H54 (cell line): ENCODE data around the gene ERN1.
"Not testable (repeated sequence)": the region's sequence is repeated elsewhere in the genome, so short reads cannot be mapped to it uniquely, and the experiment has no call there.

Experiments
- DNase-seq: peaks from one replicate; pipeline ENCODE4 v3.0.0; 2011; ENCODE audit warnings: low spot score, mixed read lengths; ENCODE audit not compliant: insufficient read length
- FAIRE-seq: peaks from 3 replicates; lab custom pipeline; 2011; peaks lifted over from hg19 to GRCh38; lab: Jason Lieb, UNC
- POLR2A ChIP-seq: IDR thresholded peaks from 2 replicates; pipeline ENCODE4 v1.6.1; 2011; ENCODE audit warnings: low read depth, mild to moderate bottlenecking, low read length

Gene ERN1

DNA sequence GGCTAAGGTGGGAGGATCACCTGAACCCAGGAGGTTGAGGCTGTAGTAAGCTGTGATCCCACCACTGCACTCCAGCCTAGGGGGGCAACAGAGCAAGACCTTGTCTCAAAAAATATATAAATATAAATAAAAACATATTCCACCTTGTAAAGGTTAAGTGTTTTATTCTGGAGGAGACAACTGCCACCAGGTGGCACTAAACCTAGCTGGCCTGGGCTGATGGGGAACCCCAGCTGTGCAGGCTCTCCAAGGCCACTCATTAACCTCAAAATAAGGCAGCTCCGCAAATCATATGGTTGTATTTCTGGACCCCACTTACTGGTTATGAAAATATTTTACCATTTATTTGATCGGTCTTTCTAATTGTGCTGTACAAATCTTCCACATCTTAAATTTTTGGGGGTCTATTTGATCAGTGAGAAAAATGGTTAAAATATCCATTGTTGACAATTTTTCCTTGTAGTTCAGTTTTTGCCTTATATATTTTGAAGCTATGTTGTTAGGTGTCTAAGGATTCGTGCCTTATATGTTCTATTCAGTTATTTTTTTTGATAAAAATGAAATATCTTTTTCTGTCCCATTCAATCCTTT is 101.0 kb downstream of the ERN1 start:
- FAIRE-seq (no peak), DNase-seq (peak; percentile 73)
- no peak for TF ChIP-seq POLR2A

DNA sequence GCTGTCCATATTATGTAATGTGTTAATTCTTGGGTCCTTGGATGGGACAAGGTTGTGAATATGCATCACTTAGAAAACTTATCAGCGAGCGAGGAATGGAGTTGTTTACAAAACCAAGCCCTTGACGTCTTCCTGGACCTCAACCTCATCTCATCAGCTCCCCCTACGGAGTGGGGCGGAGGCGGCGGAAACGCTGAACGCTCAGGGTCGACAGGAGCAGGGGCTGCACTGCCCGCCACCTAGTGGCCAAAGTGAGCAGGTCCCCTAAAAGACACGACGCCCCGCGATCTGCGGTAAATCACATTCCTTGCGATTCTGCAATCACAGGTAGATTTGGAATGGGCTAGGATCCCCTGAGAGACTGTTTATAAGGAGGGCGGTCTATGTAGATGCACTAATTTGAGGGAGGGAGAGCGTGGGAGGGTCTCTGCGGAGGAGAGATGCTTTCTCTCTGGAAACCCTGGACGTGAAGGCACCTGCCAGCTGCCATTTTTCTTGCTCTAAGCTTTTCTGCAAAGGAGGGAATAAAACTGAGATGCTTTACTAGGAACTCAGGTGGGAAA is 104.1 kb downstream of the ERN1 start:
- TF ChIP-seq POLR2A, result no peak
- DNase-seq (peak; percentile 79), FAIRE-seq (no peak)

DNA sequence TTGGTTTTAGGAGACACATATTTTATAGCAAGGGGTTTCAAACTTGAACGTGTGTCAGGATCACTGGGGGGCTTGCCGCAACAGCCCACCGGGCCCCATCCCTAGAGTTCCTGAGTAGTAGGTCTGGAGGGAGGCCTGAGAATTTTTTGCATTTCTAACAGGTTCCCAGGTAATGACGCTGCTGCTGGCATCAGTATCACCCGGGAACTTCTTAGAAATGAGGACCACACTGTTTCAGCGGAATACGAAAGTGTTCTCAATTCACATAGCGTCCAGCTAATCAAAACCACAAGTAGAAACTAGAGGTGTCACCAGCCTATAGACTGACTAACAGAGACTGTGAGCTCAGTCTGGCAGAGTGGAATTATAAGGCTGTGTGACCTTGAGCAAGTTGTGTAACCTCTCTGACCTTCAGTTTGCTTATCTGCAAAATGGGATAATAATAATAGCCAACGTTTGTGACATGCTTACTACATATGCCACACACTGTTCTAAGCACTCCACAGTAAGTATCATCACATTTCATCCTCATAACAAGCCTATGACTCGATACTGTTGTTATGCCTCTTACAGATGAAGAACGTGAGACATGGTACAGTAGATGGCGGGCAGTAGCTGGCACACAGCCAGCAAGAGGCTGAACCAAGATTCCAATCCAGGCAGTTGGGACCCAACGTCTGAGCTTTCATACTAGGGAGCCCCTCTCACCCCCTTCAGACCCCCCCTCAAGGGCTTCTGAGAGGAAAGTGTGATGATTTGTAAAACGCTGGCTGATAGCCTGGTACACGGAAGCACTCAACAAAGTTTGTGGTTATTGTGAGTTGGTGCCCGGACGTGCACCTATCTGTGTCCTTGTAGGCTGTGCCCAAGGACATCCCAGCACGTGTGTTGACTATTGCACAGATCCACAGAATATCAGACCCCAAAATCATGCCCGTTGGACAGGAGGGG is 104.9 kb downstream of the ERN1 start:
- no peak for FAIRE-seq
- TF ChIP-seq POLR2A, result no peak
- DNase-seq, result no peak

DNA sequence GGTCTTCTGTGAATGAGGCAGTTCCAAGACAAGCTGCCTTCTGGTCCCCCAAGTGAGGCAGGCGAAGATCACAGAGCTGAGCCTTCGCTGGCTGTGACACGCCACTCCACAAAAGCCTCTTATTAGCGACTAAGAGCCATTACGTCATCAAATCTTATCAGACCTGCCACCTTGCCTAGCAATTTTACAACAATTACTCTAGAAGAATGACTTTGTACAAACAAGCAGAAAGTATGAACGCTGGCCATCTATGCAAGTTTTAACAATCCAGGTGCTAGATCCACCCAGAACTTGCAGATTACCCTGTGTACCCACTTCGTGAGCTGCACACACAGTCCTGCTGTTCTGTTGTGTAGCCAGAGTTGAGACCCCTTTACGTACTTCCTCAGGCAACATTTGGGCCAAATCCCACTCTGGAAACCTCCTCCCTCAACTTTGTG is 105.7 kb downstream of the ERN1 start:
- no peak for DNase-seq
- TF ChIP-seq POLR2A, result no peak
- FAIRE-seq, result no peak

DNA sequence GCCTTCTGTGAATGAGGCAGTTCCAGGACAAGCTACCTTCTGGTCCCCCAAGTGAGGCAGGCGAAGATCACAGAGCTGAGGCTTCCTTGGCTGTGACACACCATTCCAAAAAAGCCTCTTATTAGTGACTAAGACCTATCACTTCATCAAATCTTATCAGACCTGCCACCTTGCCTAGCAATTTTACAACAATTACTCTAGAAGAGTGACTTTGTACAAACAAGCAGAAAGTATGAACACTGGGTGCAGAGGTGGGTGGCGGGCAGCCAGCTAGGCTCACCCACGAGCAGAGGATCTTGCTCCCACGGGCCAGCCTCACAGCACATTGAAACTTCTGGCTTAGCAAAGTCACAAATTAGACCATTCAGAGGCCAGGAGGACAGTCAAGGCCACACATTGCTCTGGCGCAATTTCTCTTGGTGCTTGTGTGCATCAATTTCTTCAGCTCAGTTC is 107.3 kb downstream of the ERN1 start:
- FAIRE-seq (no peak), DNase-seq (no peak)
- TF ChIP-seq POLR2A, result no peak

DNA sequence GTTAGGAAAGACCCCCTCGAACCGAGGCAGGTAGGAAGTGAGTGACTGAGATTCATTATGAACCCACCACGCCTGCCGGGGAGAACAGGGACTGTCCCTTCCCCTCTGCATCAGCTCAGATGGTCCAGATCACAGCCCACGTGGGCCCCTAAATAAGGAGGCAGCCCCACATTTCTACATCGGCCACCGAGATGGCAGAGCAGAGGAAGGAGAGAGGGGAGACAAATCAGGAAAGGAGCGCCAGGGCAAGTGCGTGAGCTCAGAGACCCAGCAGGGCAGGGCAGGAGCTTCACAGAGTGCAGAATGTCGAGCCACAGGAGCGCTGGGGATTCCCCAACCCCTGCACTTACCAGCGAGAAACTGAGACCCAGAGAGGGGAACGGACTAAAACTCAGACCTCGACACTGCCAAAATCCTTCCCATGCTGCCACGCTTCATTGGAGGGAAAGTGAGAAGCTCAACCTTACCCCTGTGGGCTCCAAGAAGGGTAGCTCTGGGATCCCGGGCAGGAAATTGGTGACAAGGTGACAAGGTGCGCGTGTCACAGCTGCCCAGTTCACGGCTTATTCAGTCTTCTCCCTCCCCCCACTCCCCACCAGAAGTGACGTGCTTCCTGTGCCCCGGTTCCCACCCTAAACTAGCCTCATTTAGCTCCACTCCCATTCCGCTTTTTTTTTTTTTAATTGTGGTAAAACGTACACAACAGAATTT is 109.7 kb downstream of the ERN1 start, which contains the start of gene ICAM2:
ICAM2 (minus strand) TSS at position 578 of the 711 bp plus-strand sequence. CDS start 13,942 bp downstream, outside the sequence.
- FAIRE-seq (no peak), DNase-seq (no peak)
- no peak for TF ChIP-seq POLR2A

DNA sequence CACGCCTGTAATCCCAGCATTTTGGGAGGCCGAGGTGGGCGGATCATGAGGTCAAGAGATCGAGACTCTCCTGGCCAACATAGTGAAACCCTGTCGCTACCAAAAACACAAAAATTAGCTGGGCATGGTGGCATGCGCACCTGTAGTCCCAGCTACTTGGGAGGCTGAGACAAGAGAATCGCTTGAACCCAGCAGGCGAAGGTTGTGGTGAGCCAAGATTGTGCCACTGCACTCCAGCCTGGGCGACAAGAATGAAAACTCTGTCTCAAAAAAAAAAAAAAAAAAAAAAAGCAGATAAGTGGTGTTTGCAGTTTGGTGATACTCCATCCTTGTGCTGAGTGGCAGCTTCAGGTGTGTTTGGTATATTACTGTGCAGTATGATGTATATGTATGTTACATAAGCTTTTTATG is 110.4 kb downstream of the ERN1 start:
- FAIRE-seq, DNase-seq: not testable (repeated sequence)

DNA sequence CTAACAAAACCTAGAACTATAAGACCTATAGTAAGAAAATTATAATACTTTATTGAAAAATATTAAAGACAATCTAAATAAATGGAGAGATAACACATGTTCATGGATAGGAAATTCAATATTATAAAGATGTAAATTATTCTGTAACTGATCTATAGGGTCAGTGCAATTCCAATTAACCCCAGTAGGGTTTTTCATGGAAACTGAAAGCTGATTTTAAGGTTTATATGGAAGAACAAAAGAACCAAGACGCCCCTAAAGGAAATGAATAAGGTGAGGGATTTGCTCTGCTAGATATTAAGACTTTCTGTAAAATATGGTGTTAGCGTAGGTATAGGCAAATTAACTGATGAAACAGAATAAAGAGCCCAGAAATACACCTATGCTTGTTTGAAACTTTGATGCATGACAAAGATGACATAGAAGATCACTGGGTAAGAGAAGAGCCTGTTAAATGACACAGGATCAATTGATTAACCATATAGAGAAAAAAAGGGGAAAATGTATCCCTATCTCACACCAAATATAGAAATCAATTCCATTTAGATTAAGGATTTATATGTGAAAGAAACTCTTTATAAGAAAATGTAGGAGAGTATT is 112.5 kb downstream of the ERN1 start:
- no peak for FAIRE-seq
- DNase-seq, result no peak
- no peak for TF ChIP-seq POLR2A

DNA sequence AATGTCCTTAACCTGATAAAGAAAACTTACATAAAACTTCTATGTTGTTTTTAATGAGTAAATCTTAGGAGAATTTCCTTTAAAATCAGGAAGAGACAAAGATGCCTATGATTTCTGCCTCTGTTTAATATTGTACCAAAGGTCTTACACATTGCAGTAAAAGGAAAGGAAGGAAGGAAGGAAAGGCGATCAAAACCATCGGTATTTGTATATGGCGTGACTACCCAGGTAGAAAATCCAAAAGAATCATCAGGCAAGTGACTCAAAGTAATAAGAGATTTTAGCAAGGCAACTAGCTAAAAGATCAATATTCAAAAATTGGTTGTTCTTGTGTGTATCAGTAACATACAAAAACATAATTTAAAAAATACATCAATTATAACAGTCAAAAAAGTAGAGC is 113.0 kb downstream of the ERN1 start:
- FAIRE-seq (no peak), DNase-seq (no peak)
- TF ChIP-seq POLR2A, result no peak

DNA sequence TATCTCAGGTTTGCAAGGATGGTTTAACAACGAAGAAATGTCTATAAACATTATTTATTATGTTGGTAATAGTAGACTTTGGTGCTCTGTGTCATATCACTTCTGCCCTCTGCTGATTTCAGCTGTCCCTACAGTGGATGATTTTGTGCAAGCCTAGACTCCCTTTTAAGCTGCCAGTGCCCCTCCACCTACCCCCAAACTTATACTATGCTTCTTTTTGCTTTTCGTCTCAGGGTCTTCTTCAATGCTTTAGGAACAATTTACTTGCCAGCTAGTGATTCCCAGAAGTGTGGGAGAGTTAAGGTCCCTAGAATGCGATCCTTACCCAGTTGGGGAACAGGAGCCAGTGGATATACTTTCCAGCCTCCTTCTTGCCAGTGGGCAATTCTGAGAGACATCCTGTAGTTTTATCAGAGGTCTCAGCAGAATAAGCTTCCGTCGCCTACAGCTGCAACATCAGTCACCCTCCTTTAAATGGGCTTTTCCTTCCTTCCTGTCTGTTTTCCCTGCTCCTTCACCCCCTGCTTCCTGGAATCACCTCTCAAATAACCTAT is 113.6 kb downstream of the ERN1 start:
- DNase-seq (no peak), FAIRE-seq (no peak)
- no peak for TF ChIP-seq POLR2A

DNA sequence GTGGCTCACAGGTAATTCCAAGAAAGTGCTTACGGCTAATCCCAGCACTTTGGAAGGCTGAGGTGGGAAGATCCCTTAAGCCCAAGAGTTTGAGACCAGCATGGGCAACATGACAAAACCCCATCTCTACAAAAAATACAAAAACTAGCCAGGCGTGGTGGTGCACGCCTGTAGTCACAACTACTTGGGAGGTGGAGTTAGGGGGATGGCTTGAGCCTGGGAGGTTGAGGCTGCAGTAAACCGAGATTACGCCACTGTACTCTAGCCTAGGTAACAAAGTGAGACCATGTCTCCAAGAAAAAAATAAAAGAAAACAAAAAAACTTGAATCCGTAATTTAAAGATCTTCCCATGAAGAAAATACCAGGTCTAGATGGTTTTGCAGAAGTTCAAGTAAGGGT is 114.5 kb downstream of the ERN1 start:
- no peak for TF ChIP-seq POLR2A
- DNase-seq (no peak), FAIRE-seq (no peak)

DNA sequence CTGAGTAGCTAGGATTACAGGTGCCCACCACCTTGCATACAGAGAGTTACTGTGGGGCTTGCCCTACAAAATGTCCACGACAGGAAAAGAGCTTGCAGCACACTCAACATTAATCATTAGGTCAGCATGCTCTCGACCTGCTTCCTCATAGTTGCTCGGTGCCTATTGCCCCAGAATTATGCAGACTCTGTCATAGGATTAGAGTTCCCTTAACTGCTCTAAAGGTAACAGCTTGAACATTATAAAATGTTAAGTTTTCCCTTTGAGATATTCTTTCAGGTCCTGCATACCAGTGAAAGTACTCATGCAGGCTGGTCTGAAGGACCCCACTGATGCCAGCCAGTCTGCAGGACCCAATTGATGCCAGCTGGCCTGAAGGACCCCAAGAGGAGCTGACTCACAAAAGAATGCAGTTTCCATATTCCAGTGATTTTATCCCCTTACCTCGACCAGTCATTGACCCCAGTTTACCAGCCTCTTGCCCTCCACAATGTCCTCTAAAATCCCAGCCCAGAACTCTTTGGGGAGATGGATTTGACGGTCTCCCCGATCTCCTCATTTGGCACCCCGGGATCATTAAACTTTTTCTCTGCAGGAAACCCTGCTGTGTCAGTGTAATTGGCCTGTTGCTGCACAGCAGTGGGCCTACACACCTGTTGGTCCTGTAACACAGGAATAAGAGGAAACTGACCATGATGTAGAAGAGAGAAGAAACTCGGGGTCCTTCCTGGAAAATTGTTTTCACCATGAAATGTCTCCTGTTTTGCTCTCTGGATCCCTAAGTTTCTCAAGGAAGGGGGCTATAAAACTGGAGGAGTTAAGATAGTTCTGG is 120.2 kb downstream of the ERN1 start:
- TF ChIP-seq POLR2A, result no peak
- DNase-seq (no peak), FAIRE-seq (no peak)
